K562 (cell line): ENCODE results near the gene PEX13. TPM values are rescaled to one million over a fixed set of nuclear protein-coding genes. Genes with fewer than 3 reads are reported as not detected.

Source experiments
- ATAC-seq: fragments of 200-7000 bp; cut with Tn5 transposase; 3 replicates; pipeline ENCODE4 v1.9.1; 2020; ENCODE audit warnings: moderate library complexity
- BruUV-seq: library from RNA; stranded (reverse); fragments of 400-500 nt; replicated peaks from 2 replicates; lab custom pipeline; 2021; lab: Mats Ljungman, UMichigan
- CTCF ChIA-PET: fragments of 300-600 bp; formaldehyde crosslinking; extraction: SDS; loops from one replicate; lab custom pipeline; 2021; ENCODE audit warnings: low intra/inter-chr PET ratio; lab: Yijun Ruan, JAX
- POLR2A ChIA-PET: fragments of 300-600, 350-650 bp; sonication (Branson Sonifier 250); formaldehyde crosslinking; extraction: SDS; loops from one replicate; lab custom pipeline; 2021; ENCODE audit warnings: antibody characterized with exemption, inconsistent platforms; lab: Yijun Ruan, JAX
- DNase-seq, 4 experiments: peaks; one replicate each; pipeline versions ENCODE4 v3.0.0 to v3.0.0-alpha.2; 2011 to 2018; ENCODE audit warnings: low spot score in 3 of 4, mixed read lengths in 3 of 4; ENCODE audit errors: extremely low read depth in 1 of 4
- FAIRE-seq: peaks from 2 replicates; lab custom pipeline; 2011; peaks lifted over from hg19 to GRCh38; lab: Jason Lieb, UNC
- H2AFZ ChIP-seq: 2 replicates; pipeline ENCODE4 v1.6.0; 2011; ENCODE audit warnings: low read depth, low read length, control low read depth, inconsistent platforms
- H3K27ac ChIP-seq: fragments of 200-600 bp; 3 replicates; pipeline ENCODE4 v1.8.0; 2011; ENCODE audit warnings: low read depth, mild to moderate bottlenecking, control low read depth, inconsistent platforms, low read length, moderate library complexity, mixed read lengths; ENCODE audit errors: extremely low read depth
- H3K27me3 ChIP-seq, 2 experiments: fragments of 300-600 bp in 1 of 2; 2 replicates in 1 of 2; 3 replicates in 1 of 2; pipeline versions ENCODE4 v1.6.0 to v1.8.0; 2011; ENCODE audit warnings: inconsistent platforms in 2 of 2, low read length in 2 of 2, mild to moderate bottlenecking in 1 of 2, mixed read lengths in 1 of 2, moderate library complexity in 1 of 2; ENCODE audit not compliant: control insufficient read depth in 2 of 2, insufficient read depth in 2 of 2
- H3K36me3 ChIP-seq: fragments of 300-600 bp; 3 replicates; pipeline ENCODE4 v1.8.0; 2011; ENCODE audit warnings: mild to moderate bottlenecking, low read length, inconsistent platforms; ENCODE audit not compliant: control insufficient read depth, insufficient read depth
- H3K4me1 ChIP-seq, 2 experiments: fragments of 200-600 bp in 1 of 2; replicated peaks in 1 of 2; 2 replicates in 1 of 2; 3 replicates in 1 of 2; pipeline versions ENCODE4 v1.5.1 to v1.8.0; 2011; ENCODE audit warnings: inconsistent platforms in 2 of 2, low read length in 2 of 2, mild to moderate bottlenecking in 1 of 2, mixed read lengths in 1 of 2, moderate library complexity in 1 of 2; ENCODE audit not compliant: control insufficient read depth in 2 of 2, insufficient read depth in 2 of 2
- H3K4me2 ChIP-seq: 2 replicates; pipeline ENCODE4 v1.6.1; 2011; ENCODE audit warnings: low read length, control low read depth, inconsistent platforms, mixed read lengths; ENCODE audit not compliant: insufficient read depth
- H3K4me3 ChIP-seq: fragments of 200-600 bp; sonication (generic), shearing (Covaris generic); 2 replicates; pipeline ENCODE4 v1.5.1; 2016; ENCODE audit warnings: control low read depth, inconsistent platforms
- H3K79me2 ChIP-seq: fragments of 200-600 bp; 3 replicates; pipeline ENCODE4 v1.8.0; 2011; ENCODE audit warnings: low read length, inconsistent platforms; ENCODE audit not compliant: control insufficient read depth, insufficient read depth
- H3K9ac ChIP-seq, 2 experiments: 2 replicates each; pipeline versions ENCODE4 v1.6.0 to v1.6.1; 2011; ENCODE audit warnings: low read depth in 2 of 2, low read length in 2 of 2, control low read depth in 1 of 2, inconsistent platforms in 1 of 2, mild to moderate bottlenecking in 1 of 2, mixed read lengths in 1 of 2; ENCODE audit not compliant: insufficient read depth in 1 of 2
- H3K9me1 ChIP-seq: one replicate; pipeline ENCODE4 v1.6.0; 2011; ENCODE audit warnings: inconsistent platforms, mild to moderate bottlenecking, low read length, moderate library complexity; ENCODE audit not compliant: control insufficient read depth, insufficient read depth
- H3K9me3 ChIP-seq: replicated peaks from 2 replicates; pipeline ENCODE4 v1.5.1; 2011; ENCODE audit warnings: low read depth, low read length, inconsistent platforms; ENCODE audit not compliant: control insufficient read depth, insufficient read depth
- H4K20me1 ChIP-seq: replicated peaks from 2 replicates; pipeline ENCODE4 v1.6.1; 2011; ENCODE audit warnings: low read length, inconsistent platforms, mixed read lengths; ENCODE audit not compliant: control insufficient read depth, insufficient read depth
- BRCA1 ChIP-seq, 2 experiments: fragments of 450-650 bp in 1 of 2; sonication (generic) in 1 of 2; formaldehyde crosslinking in 1 of 2; IDR thresholded peaks; 2 replicates each; pipeline versions ENCODE4 v1.5.0 to v1.6.1; 2017 to 2020; ENCODE audit warnings: mild to moderate bottlenecking in 1 of 2, missing genetic modification reagents in 1 of 2
- DMBX1 ChIP-seq: fragments of 250-450 bp; sonication (Bioruptor Pico); IDR thresholded peaks from 2 replicates; pipeline ENCODE4 v1.8.0; 2022; ENCODE audit warnings: inconsistent platforms, mild to moderate bottlenecking, moderate library complexity, borderline replicate concordance
- GABPB1 ChIP-seq: sonication (generic); formaldehyde crosslinking; IDR thresholded peaks from 2 replicates; pipeline ENCODE4 v1.8.0; 2022; ENCODE audit warnings: mild to moderate bottlenecking, missing genetic modification reagents
- ILF3 ChIP-seq: fragments of 450-650 bp; IDR thresholded peaks from 2 replicates; pipeline ENCODE4 v1.6.1; 2018; ENCODE audit warnings: antibody characterized with exemption, mild to moderate bottlenecking, moderate library complexity, borderline replicate concordance
- NFRKB ChIP-seq: fragments of 450-650 bp; IDR thresholded peaks from 2 replicates; pipeline ENCODE4 v1.6.1; 2016; ENCODE audit warnings: low read depth
- OTX1 ChIP-seq: fragments of 450-650 bp; formaldehyde crosslinking; IDR thresholded peaks from 2 replicates; pipeline ENCODE4 v1.4.0; 2022; ENCODE audit warnings: mild to moderate bottlenecking
- TBP ChIP-seq: optimal IDR thresholded peaks from 2 replicates; pipeline ENCODE3; 2011; ENCODE audit warnings: low read depth, low read length, improper control_type of control experiment
- ZNF583 ChIP-seq: fragments of 250-450 bp; sonication (Bioruptor Pico); IDR thresholded peaks from 2 replicates; pipeline ENCODE4 v1.4.0; 2020
- WGBS: fragments of 100-300 bp; shearing (Covaris generic); methylation state at CpG from one replicate; pipeline ENCODE4 v1.1.6; 2016; ENCODE audit warnings: low coverage, mixed read lengths; ENCODE audit not compliant: insufficient coverage; ENCODE audit errors: missing lambda C conversion rate; 5-methylcytosine and 5-hydroxymethylcytosine counted together
- in situ Hi-C: fragments of 300-500 bp; cut with MboI; formaldehyde crosslinking; loops from 4 replicates; pipeline ENCODE4 v1.15.0; 2018; ENCODE audit warnings: inconsistent platforms, mixed read lengths
- intact Hi-C: fragments of 100-400 bp; cut with micrococcal nuclease; formaldehyde crosslinking; loops from 2 replicates; pipeline ENCODE4 v1.14.2; 2022
- polyA plus RNA-seq, 8 experiments: library from polyadenylated mRNA; depleted of rRNA in 4 of 8; stranded (reverse) in 5 of 8; unstranded in 3 of 8; fragments of >200 nt; fragmentation: Nextera tagmentation in 2 of 8; fragmentation: Illumina TruSeq in 1 of 8; extraction: Ambion mirVana in 2 of 8; extraction: Trizol in 1 of 8; gene quantifications; 2 replicates each; pipeline versions ENCODE4 v1.2.1 to v1.2.3, GENCODE V29; 2011 to 2014; ENCODE audit warnings: inconsistent platforms in 1 of 8, missing spikeins in 1 of 8
- small RNA-seq: library from RNA; depleted of rRNA; stranded (forward); fragments of <200 nt; gene quantifications from one replicate; pipeline ENCODE3, GENCODE V24; 2014
- total RNA-seq, 7 experiments: library from RNA; depleted of rRNA in 6 of 7; stranded (reverse); fragments of >200 nt in 6 of 7; fragmentation: Illumina TruSeq in 2 of 7; extraction: Trizol in 2 of 7; gene quantifications; 2 replicates each; pipeline versions ENCODE4 v1.2.1 to v1.2.3, GENCODE V29; 2011 to 2021; ENCODE audit warnings: low replicate concordance in 1 of 7
- TF ChIP-seq, protein P1 (sequence below): fragments of 450-650 bp; IDR thresholded peaks from 2 replicates; pipeline ENCODE4 v1.6.1; 2016; ENCODE audit warnings: mild to moderate bottlenecking
- TF ChIP-seq, protein P2 (sequence below): fragments of 250-450 bp; sonication (Bioruptor Pico); IDR thresholded peaks from 2 replicates; pipeline ENCODE4 v1.8.0; 2021; ENCODE audit warnings: mild to moderate bottlenecking, moderate library complexity

The PEX13 gene
- total and polyA plus RNA-seq, 9 of the 15 experiments (the other 6 are each of a cell fraction or from before 2014, with no cell fraction given): 4.0 to 30.4 (median 18.8) TPM

DNA sequence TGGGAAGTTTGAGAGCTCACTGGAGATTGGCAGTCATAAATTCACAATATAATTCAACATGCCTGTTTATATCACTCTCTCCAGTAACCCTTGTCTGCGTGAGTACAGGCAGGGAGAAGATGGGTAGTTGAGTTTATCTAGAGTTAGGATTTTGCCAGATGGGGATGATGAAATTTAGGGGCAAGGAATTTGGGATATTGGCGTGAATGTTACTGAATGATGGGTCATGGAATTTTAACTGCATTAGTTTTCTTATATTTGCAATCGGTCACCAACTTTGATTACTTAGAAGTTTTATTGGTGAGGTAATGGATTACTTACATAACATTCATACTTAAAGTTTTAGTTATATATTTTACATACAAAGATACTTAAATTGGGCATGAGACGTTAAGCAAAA, 83.3 kb downstream of the PEX13 start:
- FAIRE-seq (no peak), DNase-seq (no peak), ATAC-seq (no peak)
- Histone ChIP-seq H3K27me3 (no peaks in the 10 kb centered on the region), H3K36me3 (no peaks in the 10 kb centered on the region), H3K27ac (no peak overlapping the region), H3K9ac (no peak overlapping the region), H3K79me2 (no peaks in the 10 kb centered on the region), H2AFZ (no peak overlapping the region), H4K20me1 (no peaks in the 10 kb centered on the region), H3K4me3 (no peak overlapping the region), H3K4me2 (no peak overlapping the region), H3K9me1 (no peaks in the 10 kb centered on the region), H3K9me3 (no peaks in the 10 kb centered on the region), H3K4me1 (peaks cover 0 to 8% of the 10 kb centered on the region in 2 experiments; a peak in 2 of 5 replicates)
- CTCF ChIA-PET: no interaction called here
- no TSS peak for BruUV-seq
- POLR2A ChIA-PET: interaction anchor here (1.3 kb wide), 1 partner anchor 17 kb away, joined by 3 read pairs; no protein-coding TSS in a partner anchor
- intact Hi-C loops: no loop called here
- in situ Hi-C loops: no loop called here
- TF ChIP-seq ZNF583 (no peak), OTX1 (CRISPR knock-in tag) (no peak), TBP (no peak), NFRKB (no peak), DMBX1 (CRISPR knock-in tag) (no peak), GABPB1 (CRISPR knock-in tag) (no peak), BRCA1 (IDR thresholded peaks at IDR 0.05) (no peak), BRCA1 (CRISPR knock-in tag; IDR thresholded peaks at IDR 0.05) (no peak), ILF3 (no peak)
- TF ChIP-seq, protein P1, sequence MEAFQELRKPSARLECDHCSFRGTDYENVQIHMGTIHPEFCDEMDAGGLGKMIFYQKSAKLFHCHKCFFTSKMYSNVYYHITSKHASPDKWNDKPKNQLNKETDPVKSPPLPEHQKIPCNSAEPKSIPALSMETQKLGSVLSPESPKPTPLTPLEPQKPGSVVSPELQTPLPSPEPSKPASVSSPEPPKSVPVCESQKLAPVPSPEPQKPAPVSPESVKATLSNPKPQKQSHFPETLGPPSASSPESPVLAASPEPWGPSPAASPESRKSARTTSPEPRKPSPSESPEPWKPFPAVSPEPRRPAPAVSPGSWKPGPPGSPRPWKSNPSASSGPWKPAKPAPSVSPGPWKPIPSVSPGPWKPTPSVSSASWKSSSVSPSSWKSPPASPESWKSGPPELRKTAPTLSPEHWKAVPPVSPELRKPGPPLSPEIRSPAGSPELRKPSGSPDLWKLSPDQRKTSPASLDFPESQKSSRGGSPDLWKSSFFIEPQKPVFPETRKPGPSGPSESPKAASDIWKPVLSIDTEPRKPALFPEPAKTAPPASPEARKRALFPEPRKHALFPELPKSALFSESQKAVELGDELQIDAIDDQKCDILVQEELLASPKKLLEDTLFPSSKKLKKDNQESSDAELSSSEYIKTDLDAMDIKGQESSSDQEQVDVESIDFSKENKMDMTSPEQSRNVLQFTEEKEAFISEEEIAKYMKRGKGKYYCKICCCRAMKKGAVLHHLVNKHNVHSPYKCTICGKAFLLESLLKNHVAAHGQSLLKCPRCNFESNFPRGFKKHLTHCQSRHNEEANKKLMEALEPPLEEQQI: no peak
- TF ChIP-seq, protein P2, sequence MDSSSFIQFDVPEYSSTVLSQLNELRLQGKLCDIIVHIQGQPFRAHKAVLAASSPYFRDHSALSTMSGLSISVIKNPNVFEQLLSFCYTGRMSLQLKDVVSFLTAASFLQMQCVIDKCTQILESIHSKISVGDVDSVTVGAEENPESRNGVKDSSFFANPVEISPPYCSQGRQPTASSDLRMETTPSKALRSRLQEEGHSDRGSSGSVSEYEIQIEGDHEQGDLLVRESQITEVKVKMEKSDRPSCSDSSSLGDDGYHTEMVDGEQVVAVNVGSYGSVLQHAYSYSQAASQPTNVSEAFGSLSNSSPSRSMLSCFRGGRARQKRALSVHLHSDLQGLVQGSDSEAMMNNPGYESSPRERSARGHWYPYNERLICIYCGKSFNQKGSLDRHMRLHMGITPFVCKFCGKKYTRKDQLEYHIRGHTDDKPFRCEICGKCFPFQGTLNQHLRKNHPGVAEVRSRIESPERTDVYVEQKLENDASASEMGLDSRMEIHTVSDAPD (CRISPR knock-in tag): no peak
- WGBS: 70% methylated on average over 4 of the region's 4 CpGs

Small RNA genes within 50 kb of the gene (small RNA-seq; reads per million reads assigned to genes)
- not detected for gene RNA5SP95

Other genes with a start within 250 kb of the PEX13 start
- gene REL, start 136.1 kb upstream of the PEX13 start, total RNA-seq (2014; rRNA removed): 4.7 and 5.6 TPM in 2 replicates
- gene REL, start 136.1 kb upstream of the PEX13 start, total RNA-seq (2014; rRNA removed; fragmentation: Illumina TruSeq; extraction: Trizol): 8.0 and 10.1 TPM in 2 replicates
- 7.5 and 8.6 TPM in 2 replicates for gene REL, start 136.1 kb upstream of the PEX13 start, total RNA-seq (2015; rRNA removed; fragmentation: Illumina TruSeq; extraction: Trizol)
- gene REL, start 136.1 kb upstream of the PEX13 start, total RNA-seq (2021): 6.6 and 6.7 TPM in 2 replicates
- gene REL, start 136.1 kb upstream of the PEX13 start, polyA plus RNA-seq (2011; rRNA removed): 5.9 and 6.5 TPM in 2 replicates
- 5.8 and 6.3 TPM in 2 replicates for gene REL, start 136.1 kb upstream of the PEX13 start, polyA plus RNA-seq (2014; fragmentation: Illumina TruSeq; extraction: Trizol)
- gene REL, start 136.1 kb upstream of the PEX13 start, polyA plus RNA-seq (2014; fragmentation: Nextera tagmentation; extraction: Ambion mirVana): 1 to 10 TPM in 1 of 2 experiments, under 1 TPM in 1; 0.63 to 2.4 TPM
- 3.1 and 4.4 TPM in 2 replicates for gene REL, start 136.1 kb upstream of the PEX13 start, polyA plus RNA-seq (2014; rRNA removed)
- gene PUS10, start 535 bp downstream of the PEX13 start, total RNA-seq (2014; rRNA removed): 5.0 and 7.3 TPM in 2 replicates
- gene PUS10, start 535 bp downstream of the PEX13 start, total RNA-seq (2014; rRNA removed; fragmentation: Illumina TruSeq; extraction: Trizol): 10.7 and 11.9 TPM in 2 replicates
- gene PUS10, start 535 bp downstream of the PEX13 start, total RNA-seq (2015; rRNA removed; fragmentation: Illumina TruSeq; extraction: Trizol): 6.4 and 7.6 TPM in 2 replicates
- 6.6 TPM in 2 replicates for gene PUS10, start 535 bp downstream of the PEX13 start, total RNA-seq (2021)
- 8.2 and 9.6 TPM in 2 replicates for gene PUS10, start 535 bp downstream of the PEX13 start, polyA plus RNA-seq (2011; rRNA removed)
- 8.0 and 9.7 TPM in 2 replicates for gene PUS10, start 535 bp downstream of the PEX13 start, polyA plus RNA-seq (2014; fragmentation: Illumina TruSeq; extraction: Trizol)
- 10 to 100 TPM in 1 of 2 experiments, 1 to 10 TPM in 1; 7.3 to 10.1 TPM for gene PUS10, start 535 bp downstream of the PEX13 start, polyA plus RNA-seq (2014; fragmentation: Nextera tagmentation; extraction: Ambion mirVana)
- gene PUS10, start 535 bp downstream of the PEX13 start, polyA plus RNA-seq (2014; rRNA removed): 5.0 and 5.1 TPM in 2 replicates
- gene SANBR, start 48.2 kb downstream of the PEX13 start, total RNA-seq (2014; rRNA removed): 4.1 and 5.7 TPM in 2 replicates
- gene SANBR, start 48.2 kb downstream of the PEX13 start, total RNA-seq (2014; rRNA removed; fragmentation: Illumina TruSeq; extraction: Trizol): 6.7 and 7.4 TPM in 2 replicates
- 5.4 and 7.7 TPM in 2 replicates for gene SANBR, start 48.2 kb downstream of the PEX13 start, total RNA-seq (2015; rRNA removed; fragmentation: Illumina TruSeq; extraction: Trizol)
- gene SANBR, start 48.2 kb downstream of the PEX13 start, total RNA-seq (2021): 4.9 and 6.2 TPM in 2 replicates
- 6.6 and 6.9 TPM in 2 replicates for gene SANBR, start 48.2 kb downstream of the PEX13 start, polyA plus RNA-seq (2011; rRNA removed)
- gene SANBR, start 48.2 kb downstream of the PEX13 start, polyA plus RNA-seq (2014; fragmentation: Illumina TruSeq; extraction: Trizol): 5.1 and 6.3 TPM in 2 replicates
- gene SANBR, start 48.2 kb downstream of the PEX13 start, polyA plus RNA-seq (2014; fragmentation: Nextera tagmentation; extraction: Ambion mirVana): 1 to 10 TPM; 1.5 to 3.1 TPM
- 4.5 and 5.3 TPM in 2 replicates for gene SANBR, start 48.2 kb downstream of the PEX13 start, polyA plus RNA-seq (2014; rRNA removed)
- gene C2orf74, start 144.5 kb downstream of the PEX13 start, total RNA-seq (2014; rRNA removed): not detected in 2 replicates
- gene C2orf74, start 144.5 kb downstream of the PEX13 start, total RNA-seq (2014; rRNA removed; fragmentation: Illumina TruSeq; extraction: Trizol): not detected in 2 replicates
- not detected in 2 replicates for gene C2orf74, start 144.5 kb downstream of the PEX13 start, total RNA-seq (2015; rRNA removed; fragmentation: Illumina TruSeq; extraction: Trizol)
- gene C2orf74, start 144.5 kb downstream of the PEX13 start, total RNA-seq (2021): not detected in 2 replicates
- not detected in 2 replicates for gene C2orf74, start 144.5 kb downstream of the PEX13 start, polyA plus RNA-seq (2011; rRNA removed)
- gene C2orf74, start 144.5 kb downstream of the PEX13 start, polyA plus RNA-seq (2014; fragmentation: Illumina TruSeq; extraction: Trizol): not detected in 2 replicates
- gene C2orf74, start 144.5 kb downstream of the PEX13 start, polyA plus RNA-seq (2014; fragmentation: Nextera tagmentation; extraction: Ambion mirVana): not detected
- gene C2orf74, start 144.5 kb downstream of the PEX13 start, polyA plus RNA-seq (2014; rRNA removed): not detected in 2 replicates